ENCODE results near the gene PDE1A. TPM values are rescaled to one million over a fixed set of nuclear protein-coding genes. Genes with fewer than 3 reads are reported as not detected.

The PDE1A gene
- total and polyA plus RNA-seq, 2 of the 4 experiments (the other 2 are of a cell fraction), result 0.24 to 0.90 TPM

DNA sequence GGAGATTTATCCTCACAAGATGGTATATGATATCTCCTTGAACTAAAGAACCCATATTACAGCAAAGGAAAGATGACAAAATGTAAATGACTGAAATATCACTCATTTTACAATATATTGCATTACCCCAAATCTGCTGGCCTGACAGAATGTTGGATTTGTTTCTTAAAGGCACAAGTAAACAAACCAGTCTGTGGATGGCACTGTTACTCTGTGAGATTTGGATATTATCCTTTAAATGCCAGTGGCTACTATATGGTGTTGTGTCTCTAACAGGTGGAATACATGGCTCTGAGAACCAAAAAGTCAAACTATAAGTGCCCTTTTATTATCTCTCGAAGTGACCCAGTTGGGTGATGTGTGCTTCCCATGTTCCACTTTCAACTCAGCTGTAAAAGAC is 125.7 kb downstream of the PDE1A start:
- Histone ChIP-seq H3K27me3 (ENCODE audit: control insufficient read depth, insufficient read depth, low read length) (no peaks in the 10 kb centered on the region), H3K4me3 (ENCODE audit: insufficient read depth, low read depth, low read length) (no peak overlapping the region), H3K56ac (ENCODE audit: extremely low read depth, insufficient read depth, low read length) (no peak overlapping the region), H3K18ac (ENCODE audit: low read depth, low read length) (no peak overlapping the region; the same call in 1 of the 2 replicates), H3K4me2 (ENCODE audit: low read depth, low read length) (no peak overlapping the region), H3K9me3 (ENCODE audit: control insufficient read depth, insufficient read depth, low read length) (no peaks in the 10 kb centered on the region), H3K9me1 (ENCODE audit: insufficient read depth, low read length) (no peaks in the 10 kb centered on the region), H3K79me1 (ENCODE audit: low read depth in 1 of 2, low read length in 2 of 2) (no peaks in the 10 kb centered on the region), H2BK20ac (ENCODE audit: low read depth, low read length) (peak overlapping the region; percentile 83), H2BK5ac (ENCODE audit: low read depth, low read length, poor library complexity, severe bottlenecking) (no peak overlapping the region), H3K4me1 (ENCODE audit: control insufficient read depth, insufficient read depth, low read length) (peaks cover 2% of the 10 kb centered on the region; the same call in 1 of the 2 replicates), H3K27ac (ENCODE audit: insufficient read depth, low read length) (no peak overlapping the region), H2AK9ac (replicated peaks; ENCODE audit: low read depth, low read length, poor library complexity) (no peak overlapping the region), H2AFZ (replicated peaks; ENCODE audit: low read length, poor library complexity) (no peak overlapping the region), H3K36me3 (ENCODE audit: control insufficient read depth, insufficient read depth, low read length) (no peaks in the 10 kb centered on the region), H4K91ac (ENCODE audit: insufficient read depth, low read depth, low read length) (peak overlapping the region; percentile 69; the same call in 1 of the 2 replicates), H2BK15ac (ENCODE audit: low read depth, low read length) (no peak overlapping the region), H3K4ac (ENCODE audit: low read depth, low read length) (0 out of 2 replicates have a peak overlapping the region, but pooled peaks have one; percentile 46), H3K9ac (ENCODE audit: low read depth, low read length) (no peak overlapping the region), H4K5ac (ENCODE audit: low read depth, low read length) (no peak overlapping the region), H2AK5ac (ENCODE audit: low read depth, low read length) (no peak overlapping the region), H4K8ac (ENCODE audit: low read depth in 2 of 2, low read length in 2 of 2) (no peak overlapping the region), H3K14ac (replicated peaks; ENCODE audit: low read depth, low read length) (no peak overlapping the region), H2BK120ac (ENCODE audit: low read depth, low read length) (peak overlapping the region; percentile 82), H3K23ac (ENCODE audit: low read depth, low read length) (no peak overlapping the region), H4K20me1 (ENCODE audit: insufficient read depth, low read length) (no peaks in the 10 kb centered on the region)
- intact Hi-C loops (cut with micrococcal nuclease) (loop anchor here (5.0 kb wide), 1 partner anchor 346 kb away; no protein-coding TSS in a partner anchor), in situ Hi-C loops (cut with MboI; ENCODE audit: low sequenced_read_pairs) (no loop called here), dilution Hi-C loops (cut with HindIII; ENCODE audit: low sequenced_read_pairs, unreplicated experiment) (no loop called here)
- no CpG with 5 or more reads among the region's 1 CpG for WGBS, 2 experiments (ENCODE audit: extremely low coverage in 2 of 2, insufficient read length in 1 of 2)
- TF ChIP-seq, protein P1, sequence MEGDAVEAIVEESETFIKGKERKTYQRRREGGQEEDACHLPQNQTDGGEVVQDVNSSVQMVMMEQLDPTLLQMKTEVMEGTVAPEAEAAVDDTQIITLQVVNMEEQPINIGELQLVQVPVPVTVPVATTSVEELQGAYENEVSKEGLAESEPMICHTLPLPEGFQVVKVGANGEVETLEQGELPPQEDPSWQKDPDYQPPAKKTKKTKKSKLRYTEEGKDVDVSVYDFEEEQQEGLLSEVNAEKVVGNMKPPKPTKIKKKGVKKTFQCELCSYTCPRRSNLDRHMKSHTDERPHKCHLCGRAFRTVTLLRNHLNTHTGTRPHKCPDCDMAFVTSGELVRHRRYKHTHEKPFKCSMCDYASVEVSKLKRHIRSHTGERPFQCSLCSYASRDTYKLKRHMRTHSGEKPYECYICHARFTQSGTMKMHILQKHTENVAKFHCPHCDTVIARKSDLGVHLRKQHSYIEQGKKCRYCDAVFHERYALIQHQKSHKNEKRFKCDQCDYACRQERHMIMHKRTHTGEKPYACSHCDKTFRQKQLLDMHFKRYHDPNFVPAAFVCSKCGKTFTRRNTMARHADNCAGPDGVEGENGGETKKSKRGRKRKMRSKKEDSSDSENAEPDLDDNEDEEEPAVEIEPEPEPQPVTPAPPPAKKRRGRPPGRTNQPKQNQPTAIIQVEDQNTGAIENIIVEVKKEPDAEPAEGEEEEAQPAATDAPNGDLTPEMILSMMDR (conservative IDR thresholded peaks at IDR 0.05; ENCODE audit: low read depth, low read length), result 0 out of 2 replicates have a peak, but pooled peaks have one; percentile 10
- TF ChIP-seq SMC3 (IDR thresholded peaks at IDR 0.05; ENCODE audit: low read depth, low read length), result no peak
- peak; percentile 11; the same call in 1 of the 2 replicates for TF ChIP-seq RAD21 (IDR thresholded peaks at IDR 0.05; ENCODE audit: low read length)
- ATAC-seq (ENCODE audit: low read depth) (0 out of 2 replicates have a peak, but pooled peaks have one; percentile 16), DNase-seq (no peak)
- CTCF ChIA-PET, result no interaction called here
- no TSS peak for BruUV-seq (replicated peaks)
- POLR2A ChIA-PET (ENCODE audit: unreplicated experiment), result no interaction called here
